ENCODE measurements around the gene SIK2. TPM values are rescaled to one million over a fixed set of nuclear protein-coding genes. Genes with fewer than 3 reads are reported as not detected.

The SIK2 gene
- total RNA-seq, 4 donors from 2014 or later: 20.7 to 35.0 (median 26.8) TPM

GRCh38 chr11:111607751-111608150 lies 5.5 kb downstream of the SIK2 start:
- peaks cover 14 to 18% of the 10 kb centered on the region in 2 donors for H3K4me1 ChIP-seq
- TF ChIP-seq POLR2A (IDR thresholded peaks at IDR 0.05) (no peak), CTCF (IDR thresholded peaks at IDR 0.05) (no peak)
- intact Hi-C loops (cut with DNase I): no loop called here

GRCh38 chr11:111612224-111612623 lies 10.0 kb downstream of the SIK2 start:
- WGBS, 2 donors: 84 to 89% methylated on average over 1 of the region's 1 CpG
- Histone ChIP-seq H3K4me3 (replicated peaks in 1 of 3) (no peak overlapping the region), H3K4me1 (peaks cover 3 to 5% of the 10 kb centered on the region in 2 donors), H3K9me3 (no peaks in the 10 kb centered on the region), H3K36me3 (peaks cover 6% of the 10 kb centered on the region in 2 donors), H3K27me3 (no peaks in the 10 kb centered on the region), H3K27ac (no peak overlapping the region)
- TF ChIP-seq POLR2A (IDR thresholded peaks at IDR 0.05) (no peak), CTCF (IDR thresholded peaks at IDR 0.05) (no peak)
- intact Hi-C loops (cut with DNase I): no loop called here
- DNase-seq: no peak

More at GRCh38 chr11:111607751-111608150, 5.5 kb downstream of the SIK2 start:
- no peak for DNase-seq
- H3K4me3 ChIP-seq (replicated peaks in 1 of 3): no peak overlapping the region
- no peaks in the 10 kb centered on the region for H3K27me3 ChIP-seq
- no peaks in the 10 kb centered on the region for H3K9me3 ChIP-seq
- WGBS, 2 donors: 85 to 91% methylated on average over 3 of the region's 3 CpGs
- no peaks in the 10 kb centered on the region for H3K36me3 ChIP-seq
- no peak overlapping the region for H3K27ac ChIP-seq

- whole genome bisulfite sequencing, 2 donors: 89 to 93% methylated on average over 4 of the region's 4 CpGs
Observed at GRCh38 chr11:111617286-111617685, 15.0 kb downstream of the SIK2 start.

GRCh38 chr11:111620518-111620917 lies 18.3 kb downstream of the SIK2 start:
- H3K36me3 ChIP-seq: peaks cover 6 to 13% of the 10 kb centered on the region in 2 donors
- no peaks in the 10 kb centered on the region for H3K4me1 ChIP-seq
- no peak for DNase-seq
- no peaks in the 10 kb centered on the region for H3K9me3 ChIP-seq
- intact Hi-C loops (cut with DNase I): no loop called here
- H3K27me3 ChIP-seq: no peaks in the 10 kb centered on the region
- H3K4me3 ChIP-seq (replicated peaks in 1 of 3): no peak overlapping the region
- H3K27ac ChIP-seq: no peak overlapping the region
- TF ChIP-seq CTCF (IDR thresholded peaks at IDR 0.05): no peak
- no peak for TF ChIP-seq POLR2A (IDR thresholded peaks at IDR 0.05)

More at GRCh38 chr11:111617286-111617685, 15.0 kb downstream of the SIK2 start:
- Histone ChIP-seq H3K27ac (no peak overlapping the region), H3K36me3 (peaks cover 6 to 13% of the 10 kb centered on the region in 2 donors), H3K27me3 (no peaks in the 10 kb centered on the region), H3K4me1 (peaks cover 0 to 3% of the 10 kb centered on the region in 2 donors), H3K4me3 (replicated peaks in 1 of 3) (no peak overlapping the region), H3K9me3 (no peaks in the 10 kb centered on the region)
- TF ChIP-seq POLR2A (IDR thresholded peaks at IDR 0.05) (no peak), CTCF (IDR thresholded peaks at IDR 0.05) (no peak)
- no peak for DNase-seq
- intact Hi-C loops (cut with DNase I): no loop called here

- H3K36me3 ChIP-seq: no peaks in the 10 kb centered on the region
- DNase-seq: no peak
- no peak overlapping the region for H3K27ac ChIP-seq
- no peaks in the 10 kb centered on the region for H3K27me3 ChIP-seq
- intact Hi-C loops (cut with DNase I): no loop called here
- 91 to 97% methylated on average over 4 of the region's 4 CpGs for WGBS, 2 donors
- no peaks in the 10 kb centered on the region for H3K9me3 ChIP-seq
- no peak overlapping the region for H3K4me3 ChIP-seq (replicated peaks in 1 of 3)
- H3K4me1 ChIP-seq: peaks cover 0 to 4% of the 10 kb centered on the region in 2 donors
- TF ChIP-seq POLR2A (IDR thresholded peaks at IDR 0.05) (no peak), CTCF (IDR thresholded peaks at IDR 0.05) (no peak)
Observed at GRCh38 chr11:111623527-111624030, 21.3 kb downstream of the SIK2 start.

Measured in thyroid gland (tissue), 4 donors.